ENCODE data around the gene TCP11X1.
"Not testable (repeated sequence)": the region's sequence is repeated elsewhere in the genome, so short reads cannot be mapped to it uniquely, and the experiment has no call there.

- TF ChIP-seq POLR2A, CTCF, POLR2AphosphoS5 (IDR thresholded peaks at IDR 0.05): not testable (repeated sequence)
Measured at GRCh38 chrX:102207940-102208339, 7.2 kb upstream of the TCP11X1 start.
